Smooth muscle cell of bladder (primary cell): Measurements from ENCODE around the gene MRPS10. TPM values are rescaled to one million over a fixed set of nuclear protein-coding genes. Genes with fewer than 3 reads are reported as not detected.

ENCODE experiments used
- total RNA-seq: library from RNA; depleted of rRNA; stranded (reverse); fragments of >200 nt; gene quantifications from 2 replicates; pipeline ENCODE4 v1.2.3, GENCODE V29; 2014

Gene MRPS10
- total RNA-seq, result 49.8 and 50.2 TPM in 2 replicates

GRCh38 chr6:42217519-42218367 lies at the start of gene MRPS10:
Gene MRPS10, minus strand, starts transcription at chr6:42217861. Its CDS starts 12 bp downstream, at chr6:42217849.

DNA sequence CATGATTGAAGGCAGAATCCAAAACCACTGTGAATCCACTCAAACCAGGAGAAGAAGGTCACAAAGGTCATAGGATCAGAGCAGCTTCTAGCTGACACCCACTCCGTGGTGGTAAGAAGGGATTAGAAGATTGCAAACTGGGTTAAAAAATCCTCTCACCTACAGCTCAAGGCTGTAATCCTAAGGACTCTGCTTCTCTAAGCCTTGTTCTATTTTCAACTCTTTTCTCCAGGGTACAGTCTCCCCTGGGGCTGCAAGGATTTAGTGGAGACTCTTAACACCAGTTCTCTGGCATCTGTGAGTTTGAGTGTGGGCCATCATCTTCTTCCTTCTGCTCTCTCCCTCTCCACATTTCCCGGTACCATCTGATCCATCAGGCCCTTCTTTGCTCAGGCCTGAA lies 44.6 kb downstream of the MRPS10 start, which contains the start of gene GUCA1A:
GUCA1A (plus strand) TSS at position 264 of the 400 bp plus-strand sequence. CDS start 250 bp downstream, outside the sequence.

Other genes with a start within 250 kb of the MRPS10 start
- 11.0 and 12.6 TPM in 2 replicates for gene TAF8, start 167.3 kb downstream of the MRPS10 start, total RNA-seq
- 0.46 and 0.71 TPM in 2 replicates for gene C6orf132, start 75.2 kb downstream of the MRPS10 start, total RNA-seq
- gene GUCA1A, start 44.5 kb downstream of the MRPS10 start, total RNA-seq, result 0.09 TPM in 1 of 2 replicates, not detected in the other
- 0.55 and 0.57 TPM in 2 replicates for gene GUCA1B, start 22.9 kb downstream of the MRPS10 start, total RNA-seq
- 1.8 and 2.8 TPM in 2 replicates for gene TRERF1, start 234.1 kb upstream of the MRPS10 start, total RNA-seq